Esophagus (tissue), 2 donors: Measurements from ENCODE around the gene VIT. TPM values are rescaled to one million over a fixed set of nuclear protein-coding genes. Genes with fewer than 3 reads are reported as not detected.

Source experiments
- H3K27ac ChIP-seq, 2 donors: one replicate each; pipeline ENCODE4 v1.5.1; 2013; ENCODE audit warnings: low read depth in 2 of 2, mild to moderate bottlenecking in 2 of 2, inconsistent platforms in 1 of 2, low read length in 1 of 2, moderate library complexity in 1 of 2
- H3K27me3 ChIP-seq, 2 donors: one replicate each; pipeline ENCODE4 v1.6.1; 2013; ENCODE audit warnings: low read length in 2 of 2, control low read depth in 1 of 2, mild to moderate bottlenecking in 1 of 2; ENCODE audit not compliant: insufficient read depth in 2 of 2, control insufficient read depth in 1 of 2
- H3K36me3 ChIP-seq, 2 donors: one replicate each; pipeline ENCODE4 v1.6.1; 2013; ENCODE audit warnings: low read length in 1 of 2; ENCODE audit not compliant: control insufficient read depth in 2 of 2, insufficient read depth in 2 of 2
- H3K4me1 ChIP-seq, 2 donors: one replicate each; pipeline ENCODE4 v1.6.1; 2013; ENCODE audit warnings: low read length in 1 of 2; ENCODE audit not compliant: control insufficient read depth in 2 of 2, insufficient read depth in 2 of 2
- H3K4me3 ChIP-seq, 2 donors: one replicate each; pipeline ENCODE4 v1.5.1; 2013; ENCODE audit warnings: low read length in 2 of 2, mild to moderate bottlenecking in 2 of 2, low read depth in 1 of 2, moderate library complexity in 1 of 2
- H3K9me3 ChIP-seq, 2 donors: one replicate each; pipeline ENCODE4 v1.6.1; 2013; ENCODE audit warnings: mild to moderate bottlenecking in 2 of 2, low read depth in 1 of 2, low read length in 1 of 2, moderate library complexity in 1 of 2; ENCODE audit not compliant: control insufficient read depth in 2 of 2, insufficient read depth in 1 of 2
- whole genome bisulfite sequencing, 2 donors: extraction: QIAGEN DNeasy Blood & Tissue Kit; methylation state at CpG; one replicate each; pipeline ENCODE4 v1.1.7; 2013; 5-methylcytosine and 5-hydroxymethylcytosine counted together
- polyA plus RNA-seq, 2 donors: library from polyadenylated mRNA; stranded (reverse); fragments of 200-250 nt; gene quantifications; one replicate each; pipeline ENCODE4 v1.2.3, GENCODE V29; 2013
- donor health status: healthy with polysubstance abuse.
- donor health status: Bipolar disorder and iron deficiency.

VIT gene
- polyA plus RNA-seq, 2 donors: 2.8 to 4.0 TPM

- no peaks in the 10 kb centered on the region for H3K36me3 ChIP-seq
- H3K27me3 ChIP-seq: no peaks in the 10 kb centered on the region
- no peaks in the 10 kb centered on the region for H3K4me1 ChIP-seq
- 38 to 47% methylated on average over 5 of the region's 5 CpGs for WGBS, 2 donors
- no peak overlapping the region for H3K4me3 ChIP-seq
- no peak overlapping the region for H3K27ac ChIP-seq
- no peaks in the 10 kb centered on the region for H3K9me3 ChIP-seq
These were observed 44.8 kb downstream of the VIT start for GRCh38 chr2:36741188-36741837.

GRCh38 chr2:36743954-36744353 lies 47.4 kb downstream of the VIT start:
- WGBS, 2 donors: 75 to 80% methylated on average over 2 of the region's 2 CpGs
- no peaks in the 10 kb centered on the region for H3K27me3 ChIP-seq
- no peaks in the 10 kb centered on the region for H3K36me3 ChIP-seq
- no peaks in the 10 kb centered on the region for H3K9me3 ChIP-seq
- H3K4me3 ChIP-seq: no peak overlapping the region
- no peaks in the 10 kb centered on the region for H3K4me1 ChIP-seq
- no peak overlapping the region for H3K27ac ChIP-seq

- no peak overlapping the region for H3K4me3 ChIP-seq
- H3K9me3 ChIP-seq: no peaks in the 10 kb centered on the region
- WGBS, 2 donors: 82 to 94% methylated on average over 1 of the region's 1 CpG
- no peak overlapping the region for H3K27ac ChIP-seq
- H3K4me1 ChIP-seq: no peaks in the 10 kb centered on the region
- H3K27me3 ChIP-seq: peaks cover 0 to 2% of the 10 kb centered on the region in 2 donors
- no peaks in the 10 kb centered on the region for H3K36me3 ChIP-seq
These were observed 51.7 kb downstream of the VIT start for GRCh38 chr2:36748166-36748565.

DNA sequence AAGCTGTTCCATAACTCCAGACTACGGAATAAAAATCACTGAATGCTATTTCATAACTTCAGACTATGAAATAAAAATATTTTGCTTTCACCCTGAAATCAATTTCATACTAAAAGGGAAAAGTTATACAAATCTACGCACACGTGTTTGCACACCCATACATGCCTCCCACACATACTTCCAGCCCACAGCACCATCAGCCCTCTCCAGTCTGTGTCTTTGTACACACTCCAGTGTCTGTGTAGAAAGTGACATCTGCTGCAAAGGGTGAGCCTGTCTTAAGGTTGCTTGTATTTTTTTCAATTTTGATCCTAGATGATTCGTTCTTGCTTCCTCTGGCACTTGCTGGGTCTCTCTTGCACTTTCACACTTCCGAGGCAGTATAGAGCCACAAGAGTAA lies 53.6 kb downstream of the VIT start:
- no peak overlapping the region for H3K27ac ChIP-seq
- peaks cover 0 to 2% of the 10 kb centered on the region in 2 donors for H3K27me3 ChIP-seq
- H3K4me3 ChIP-seq: no peak overlapping the region
- H3K9me3 ChIP-seq: no peaks in the 10 kb centered on the region
- no peaks in the 10 kb centered on the region for H3K4me1 ChIP-seq
- 84 to 89% methylated on average over 5 of the region's 5 CpGs for WGBS, 2 donors
- no peaks in the 10 kb centered on the region for H3K36me3 ChIP-seq

GRCh38 chr2:36753706-36754221 lies 57.3 kb downstream of the VIT start:
- H3K27ac ChIP-seq: no peak overlapping the region
- no peaks in the 10 kb centered on the region for H3K36me3 ChIP-seq
- no peak overlapping the region for H3K4me3 ChIP-seq
- H3K27me3 ChIP-seq: peaks cover 0 to 2% of the 10 kb centered on the region in 2 donors
- no peaks in the 10 kb centered on the region for H3K4me1 ChIP-seq
- H3K9me3 ChIP-seq: no peaks in the 10 kb centered on the region
- 62 to 66% methylated on average over 5 of the region's 5 CpGs for WGBS, 2 donors

GRCh38 chr2:36754578-36754977 lies 58.1 kb downstream of the VIT start:
- H3K9me3 ChIP-seq: no peaks in the 10 kb centered on the region
- 81 to 92% methylated on average over 3 of the region's 3 CpGs for WGBS, 2 donors
- H3K4me1 ChIP-seq: no peaks in the 10 kb centered on the region
- no peak overlapping the region for H3K27ac ChIP-seq
- H3K4me3 ChIP-seq: no peak overlapping the region
- peaks cover 0 to under 1% of the 10 kb centered on the region in 2 donors for H3K27me3 ChIP-seq
- no peaks in the 10 kb centered on the region for H3K36me3 ChIP-seq

DNA sequence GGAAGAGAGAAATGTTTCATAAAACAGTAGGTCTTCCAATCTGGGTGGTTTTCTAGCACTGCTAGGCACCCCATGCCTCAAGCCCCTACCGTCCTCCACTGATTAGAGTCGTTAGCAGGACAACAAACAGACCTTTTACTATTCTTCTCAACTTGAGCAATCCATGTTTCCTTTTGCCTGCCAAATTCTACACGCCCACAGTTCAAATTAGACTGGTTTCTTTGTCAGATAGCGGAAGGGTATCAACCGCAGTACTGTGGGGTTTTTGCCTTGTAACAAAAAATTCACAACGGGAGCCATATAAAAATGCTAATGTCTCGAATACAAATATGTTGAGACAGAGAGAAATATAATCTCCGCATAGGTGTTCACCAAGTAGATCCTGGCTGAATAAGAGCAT lies 59.9 kb downstream of the VIT start:
- H3K27ac ChIP-seq: no peak overlapping the region
- no peak overlapping the region for H3K4me3 ChIP-seq
- H3K36me3 ChIP-seq: no peaks in the 10 kb centered on the region
- no peaks in the 10 kb centered on the region for H3K27me3 ChIP-seq
- H3K4me1 ChIP-seq: no peaks in the 10 kb centered on the region
- H3K9me3 ChIP-seq: no peaks in the 10 kb centered on the region
- 85 to 90% methylated on average over 8 of the region's 8 CpGs for WGBS, 2 donors

DNA sequence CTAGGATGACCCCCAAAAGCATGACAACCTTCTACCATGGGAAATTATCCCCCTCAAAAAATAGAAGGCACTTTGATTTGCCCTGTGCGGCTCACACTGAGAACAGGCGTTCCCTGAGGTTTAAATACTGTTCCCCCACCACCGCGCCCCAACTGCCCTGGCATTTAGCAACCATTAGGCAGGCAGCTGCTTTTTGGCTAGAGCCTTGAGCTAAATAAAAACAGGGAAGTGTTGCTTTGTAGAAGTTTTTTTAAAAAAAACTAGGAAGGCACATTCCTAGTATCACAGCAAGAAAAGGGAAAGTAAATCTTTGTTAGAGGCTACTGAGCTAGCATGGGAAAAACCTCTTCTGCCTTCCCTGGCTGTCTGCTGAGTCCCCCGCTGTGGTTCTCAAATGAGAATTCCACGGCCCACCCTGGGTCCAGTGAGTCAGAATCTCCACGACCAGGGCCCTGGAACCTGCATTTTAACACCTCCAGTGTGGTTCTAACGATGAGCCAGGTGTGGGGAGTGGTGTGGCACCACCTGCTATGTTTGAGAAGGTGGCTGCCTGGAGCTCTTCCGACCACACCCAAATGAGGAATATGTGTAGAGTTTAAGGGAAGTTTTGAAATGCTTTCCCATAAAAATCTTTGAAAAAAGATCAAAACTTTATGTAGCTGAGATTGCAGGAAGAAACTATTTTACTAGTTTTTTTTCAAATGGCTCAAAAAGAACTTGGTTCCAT lies 66.4 kb downstream of the VIT start:
- Histone ChIP-seq H3K27me3 (no peaks in the 10 kb centered on the region), H3K36me3 (no peaks in the 10 kb centered on the region), H3K27ac (no peak overlapping the region), H3K4me1 (no peaks in the 10 kb centered on the region), H3K9me3 (no peaks in the 10 kb centered on the region), H3K4me3 (no peak overlapping the region)
- WGBS, 2 donors: 75 to 79% methylated on average over 9 of the region's 9 CpGs

DNA sequence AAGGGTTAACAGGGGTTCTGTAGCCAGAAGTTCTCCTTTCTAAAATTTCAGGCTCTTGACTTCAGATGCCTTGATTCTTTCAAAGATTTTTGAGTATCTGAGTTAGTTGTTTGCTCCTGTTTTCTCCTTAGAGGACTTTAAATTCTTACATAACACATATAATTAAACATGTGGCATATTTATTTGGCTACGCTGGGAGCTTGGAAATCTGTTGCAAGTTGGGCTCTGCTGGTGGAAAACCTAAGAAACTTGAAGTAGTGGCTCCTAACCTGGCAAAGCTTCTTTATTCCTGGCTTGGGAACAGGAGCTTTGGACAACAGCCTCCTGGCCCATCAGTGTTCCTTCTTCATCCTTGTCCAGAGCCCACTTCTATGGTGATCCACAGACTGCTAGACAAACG lies 72.6 kb downstream of the VIT start:
- WGBS, 2 donors: 76 to 78% methylated on average over 2 of the region's 2 CpGs
- Histone ChIP-seq H3K36me3 (no peaks in the 10 kb centered on the region), H3K27me3 (no peaks in the 10 kb centered on the region), H3K4me1 (no peaks in the 10 kb centered on the region), H3K4me3 (no peak overlapping the region), H3K27ac (no peak overlapping the region), H3K9me3 (no peaks in the 10 kb centered on the region)
